A673 (cell line): Measurements from ENCODE around the gene ZDHHC7. TPM values are rescaled to one million over a fixed set of nuclear protein-coding genes. Genes with fewer than 3 reads are reported as not detected.

ENCODE experiments used
- BruUV-seq: library from RNA; stranded (reverse); fragments of 400-500 nt; replicated peaks from 2 replicates; lab custom pipeline; 2021; lab: Mats Ljungman, UMichigan
- CTCF ChIA-PET: fragments of 300-600 bp; sonication (Branson Sonifier 250); formaldehyde crosslinking; loops from one replicate; lab custom pipeline; 2022; ENCODE audit warnings: antibody characterized with exemption; lab: Charles Lee
- POLR2A ChIA-PET: fragments of 300-600 bp; sonication (Branson Sonifier 250); formaldehyde crosslinking; loops from one replicate; lab custom pipeline; 2022; ENCODE audit warnings: antibody characterized with exemption; ENCODE audit not compliant: low non-redundant PET; lab: Charles Lee
- DNase-seq: peaks from one replicate; pipeline ENCODE4 v3.0.0-alpha.2; 2015; ENCODE audit warnings: low spot score
- H3K27ac ChIP-seq: fragments of 200-600 bp; sonication (generic); 2 replicates; pipeline ENCODE4 v1.5.1; 2016; ENCODE audit warnings: mixed run types, low read depth, mild to moderate bottlenecking, mixed read lengths, antibody characterized with exemption, low read length; ENCODE audit not compliant: poor library complexity, severe bottlenecking
- H3K27me3 ChIP-seq: fragments of 200-600 bp; sonication (generic); replicated peaks from 2 replicates; pipeline ENCODE4 v1.6.1; 2017; ENCODE audit warnings: mixed run types, low read depth, mild to moderate bottlenecking, mixed read lengths, antibody characterized with exemption, low read length; ENCODE audit not compliant: insufficient read depth, poor library complexity
- H3K36me3 ChIP-seq: fragments of 200-600 bp; sonication (generic); 2 replicates; pipeline ENCODE4 v1.6.1; 2016; ENCODE audit warnings: mixed run types, mild to moderate bottlenecking, mixed read lengths, antibody characterized with exemption, low read length; ENCODE audit not compliant: insufficient read depth, poor library complexity, severe bottlenecking
- H3K4me1 ChIP-seq: fragments of 200-600 bp; sonication (generic); 2 replicates; pipeline ENCODE4 v1.6.1; 2017; ENCODE audit warnings: mixed run types, mild to moderate bottlenecking, mixed read lengths, antibody characterized with exemption, low read length; ENCODE audit not compliant: insufficient read depth, poor library complexity, severe bottlenecking
- H3K4me3 ChIP-seq: fragments of 200-600 bp; sonication (generic); 2 replicates; pipeline ENCODE4 v1.5.1; 2016; ENCODE audit warnings: low read depth, mixed run types, mild to moderate bottlenecking, mixed read lengths, low read length; ENCODE audit not compliant: poor library complexity, severe bottlenecking
- H3K9me3 ChIP-seq: fragments of 200-600 bp; sonication (generic); 2 replicates; pipeline ENCODE4 v1.6.1; 2016; ENCODE audit warnings: mixed run types, low read depth, mild to moderate bottlenecking, mixed read lengths, antibody characterized with exemption, low read length; ENCODE audit not compliant: poor library complexity, severe bottlenecking
- EZH2 ChIP-seq: fragments of 200-600 bp; sonication (generic); IDR thresholded peaks from 2 replicates; pipeline ENCODE4 v1.6.1; 2017; ENCODE audit warnings: borderline replicate concordance, low read depth, mild to moderate bottlenecking, mixed read lengths, antibody characterized with exemption, low read length; ENCODE audit not compliant: poor library complexity, severe bottlenecking
- intact Hi-C: fragments of 100-400 bp; cut with micrococcal nuclease; formaldehyde crosslinking; loops from one replicate; pipeline ENCODE4 v1.10.0; 2022; ENCODE audit not compliant: unreplicated experiment
- total RNA-seq: library from RNA; stranded (reverse); gene quantifications from 2 replicates; pipeline ENCODE4 v1.2.3, GENCODE V29; 2021
- TF ChIP-seq, protein P1 (sequence below): fragments of 300-800, 200-600 bp; sonication (generic); conservative IDR thresholded peaks from 2 replicates; pipeline ENCODE4 v1.5.1; 2017; ENCODE audit warnings: low read depth, mild to moderate bottlenecking, antibody characterized with exemption, low read length, moderate library complexity, mixed read lengths

Gene ZDHHC7
- total RNA-seq, 1 experiment from 2014 or later, result 43.5 TPM

DNA sequence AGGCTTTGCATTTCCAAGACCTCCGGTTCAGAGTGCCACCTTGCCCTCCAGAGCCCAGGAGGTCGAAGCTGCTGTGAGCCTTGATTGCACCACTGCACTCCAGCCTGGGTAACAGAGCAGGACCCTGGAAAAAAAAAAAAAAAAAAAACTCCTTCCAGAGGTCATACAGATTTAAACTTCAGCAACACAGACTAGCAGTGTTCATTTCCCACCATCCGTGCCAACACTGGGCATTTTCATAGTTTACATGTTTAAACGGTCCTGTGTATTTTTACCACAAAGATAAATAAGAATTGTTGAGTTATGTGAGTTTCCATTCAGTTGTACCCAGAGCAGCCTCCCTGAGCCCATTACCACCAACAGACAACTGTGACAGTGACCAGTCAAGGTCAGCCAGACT lies 50.4 kb downstream of the ZDHHC7 start:
- intact Hi-C loops, result no loop called here
- ChIA-PET POLR2A (no interaction called here), CTCF (no interaction called here)
- H3K4me3 ChIP-seq, result no peak overlapping the region
- no peaks in the 10 kb centered on the region for H3K27me3 ChIP-seq
- no peaks in the 10 kb centered on the region for H3K4me1 ChIP-seq
- H3K27ac ChIP-seq, result no peak overlapping the region
- H3K9me3 ChIP-seq, result no peaks in the 10 kb centered on the region
- TF ChIP-seq EZH2, result no peak
- TF ChIP-seq, protein P1, sequence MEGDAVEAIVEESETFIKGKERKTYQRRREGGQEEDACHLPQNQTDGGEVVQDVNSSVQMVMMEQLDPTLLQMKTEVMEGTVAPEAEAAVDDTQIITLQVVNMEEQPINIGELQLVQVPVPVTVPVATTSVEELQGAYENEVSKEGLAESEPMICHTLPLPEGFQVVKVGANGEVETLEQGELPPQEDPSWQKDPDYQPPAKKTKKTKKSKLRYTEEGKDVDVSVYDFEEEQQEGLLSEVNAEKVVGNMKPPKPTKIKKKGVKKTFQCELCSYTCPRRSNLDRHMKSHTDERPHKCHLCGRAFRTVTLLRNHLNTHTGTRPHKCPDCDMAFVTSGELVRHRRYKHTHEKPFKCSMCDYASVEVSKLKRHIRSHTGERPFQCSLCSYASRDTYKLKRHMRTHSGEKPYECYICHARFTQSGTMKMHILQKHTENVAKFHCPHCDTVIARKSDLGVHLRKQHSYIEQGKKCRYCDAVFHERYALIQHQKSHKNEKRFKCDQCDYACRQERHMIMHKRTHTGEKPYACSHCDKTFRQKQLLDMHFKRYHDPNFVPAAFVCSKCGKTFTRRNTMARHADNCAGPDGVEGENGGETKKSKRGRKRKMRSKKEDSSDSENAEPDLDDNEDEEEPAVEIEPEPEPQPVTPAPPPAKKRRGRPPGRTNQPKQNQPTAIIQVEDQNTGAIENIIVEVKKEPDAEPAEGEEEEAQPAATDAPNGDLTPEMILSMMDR, result no peak
- BruUV-seq, result no TSS peak
- no peak for DNase-seq
- no peaks in the 10 kb centered on the region for H3K36me3 ChIP-seq

GRCh38 chr16:84959784-84960417 lies 51.4 kb downstream of the ZDHHC7 start:
- no peak overlapping the region for H3K4me3 ChIP-seq
- intact Hi-C loops, result no loop called here
- H3K36me3 ChIP-seq, result no peaks in the 10 kb centered on the region
- H3K4me1 ChIP-seq, result no peaks in the 10 kb centered on the region
- no TSS peak for BruUV-seq
- no peak overlapping the region for H3K27ac ChIP-seq
- no peak for TF ChIP-seq EZH2
- TF ChIP-seq, protein P1, result no peak
- H3K27me3 ChIP-seq, result no peaks in the 10 kb centered on the region
- CTCF ChIA-PET, result interaction anchor here (0.6 kb wide), 1 partner anchor 18 kb away, joined by 10 read pairs; no protein-coding TSS in a partner anchor
- POLR2A ChIA-PET, result no interaction called here
- DNase-seq, result no peak
- H3K9me3 ChIP-seq, result no peaks in the 10 kb centered on the region

GRCh38 chr16:84959045-84959576 lies 52.2 kb downstream of the ZDHHC7 start:
- Histone ChIP-seq H3K27me3 (no peaks in the 10 kb centered on the region), H3K4me1 (no peaks in the 10 kb centered on the region), H3K4me3 (no peak overlapping the region), H3K9me3 (no peaks in the 10 kb centered on the region), H3K36me3 (no peaks in the 10 kb centered on the region), H3K27ac (no peak overlapping the region)
- TF ChIP-seq, protein P1, result peak; percentile 28; the same call in 1 of the 2 replicates
- no peak for TF ChIP-seq EZH2
- no TSS peak for BruUV-seq
- ChIA-PET CTCF (no interaction called here), POLR2A (no interaction called here)
- no peak for DNase-seq
- intact Hi-C loops, result no loop called here
